MM.1S (cell line): ENCODE data around the gene C11orf54.

Source experiments
- CTCF ChIP-seq: fragments of 300-600 bp; sonication (generic); IDR thresholded peaks from 2 replicates; pipeline ENCODE4 v1.5.1; 2016; ENCODE audit warnings: antibody characterized with exemption, low read length, mixed read lengths
- EZH2 ChIP-seq: fragments of 300-600 bp; sonication (generic); optimal IDR thresholded peaks from 2 replicates; pipeline ENCODE3; 2017; ENCODE audit warnings: low read depth, mild to moderate bottlenecking, antibody characterized with exemption, low read length, mixed read lengths

- no peak for TF ChIP-seq CTCF
- no peak for TF ChIP-seq EZH2
These were observed 25.6 kb upstream of the C11orf54 start for GRCh38 chr11:93715797-93716396.
